ENCODE measurements around the gene SLC7A4.
"Not testable (repeated sequence)": the region's sequence is repeated elsewhere in the genome, so short reads cannot be mapped to it uniquely, and the experiment has no call there.

Gene SLC7A4

GRCh38 chr22:21015466-21016006 lies 16.8 kb downstream of the SLC7A4 start:
- DNase-seq = no peak

- no peak for DNase-seq
Measured at GRCh38 chr22:21014726-21015465, 17.5 kb downstream of the SLC7A4 start, which contains the start of gene P2RX6. Gene P2RX6, plus strand, starts transcription at chr22:21015165. Its CDS starts 10 bp downstream, at chr22:21015175.

- peak; percentile 53 to 77 (median 66) for DNase-seq
Measured at GRCh38 chr22:21014202-21014725, 18.1 kb downstream of the SLC7A4 start.

GRCh38 chr22:21013657-21014201 lies 18.6 kb downstream of the SLC7A4 start:
- DNase-seq = no peak

DNA sequence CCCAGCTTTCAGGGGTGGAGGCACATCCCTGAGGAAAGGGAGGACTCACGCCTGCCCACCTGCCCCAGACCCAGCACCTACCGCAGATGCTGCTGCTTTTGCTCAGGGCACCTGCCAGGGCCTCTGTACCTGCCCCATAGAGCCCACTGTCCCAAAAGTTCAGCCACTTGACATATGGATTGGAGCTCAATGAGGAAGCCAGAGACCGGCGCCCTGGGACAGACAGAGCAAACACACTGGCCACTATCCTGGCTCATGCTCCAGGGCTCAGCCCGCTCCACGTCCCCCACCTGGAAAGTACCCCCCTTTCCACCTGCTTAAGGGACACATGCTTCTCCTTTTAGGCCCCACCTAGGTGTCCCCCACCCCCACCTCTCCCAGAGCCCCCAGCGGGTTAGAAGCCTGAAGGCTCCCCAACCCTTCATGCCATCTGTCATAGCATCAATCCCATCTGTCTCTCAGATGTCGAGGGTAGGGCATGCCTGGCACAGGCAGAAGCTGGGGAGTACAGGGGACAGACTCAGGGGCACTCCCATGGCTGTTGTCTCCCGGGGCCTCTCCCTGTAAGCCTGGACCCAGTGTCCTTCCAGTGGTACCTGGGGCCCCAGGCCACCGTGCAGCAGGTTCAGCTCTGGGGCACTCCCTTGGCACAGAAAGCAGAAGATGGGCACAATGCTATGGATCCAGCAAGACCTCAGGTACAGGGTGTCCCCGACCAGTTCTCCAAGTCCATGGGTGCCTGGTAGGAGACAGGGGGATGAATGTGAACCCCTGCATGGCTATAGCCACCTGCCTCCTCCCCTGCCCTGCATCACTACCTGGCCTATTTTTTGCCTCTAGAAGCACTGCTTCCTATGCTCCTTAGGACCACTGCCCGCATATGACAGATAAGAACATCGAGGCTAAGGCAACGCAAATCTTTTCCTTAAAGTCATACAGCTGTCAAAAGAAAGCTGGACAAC lies 19.6 kb downstream of the SLC7A4 start:
- no peak for DNase-seq

GRCh38 chr22:21010426-21011113 lies 21.8 kb downstream of the SLC7A4 start:
- DNase-seq = no peak

DNA sequence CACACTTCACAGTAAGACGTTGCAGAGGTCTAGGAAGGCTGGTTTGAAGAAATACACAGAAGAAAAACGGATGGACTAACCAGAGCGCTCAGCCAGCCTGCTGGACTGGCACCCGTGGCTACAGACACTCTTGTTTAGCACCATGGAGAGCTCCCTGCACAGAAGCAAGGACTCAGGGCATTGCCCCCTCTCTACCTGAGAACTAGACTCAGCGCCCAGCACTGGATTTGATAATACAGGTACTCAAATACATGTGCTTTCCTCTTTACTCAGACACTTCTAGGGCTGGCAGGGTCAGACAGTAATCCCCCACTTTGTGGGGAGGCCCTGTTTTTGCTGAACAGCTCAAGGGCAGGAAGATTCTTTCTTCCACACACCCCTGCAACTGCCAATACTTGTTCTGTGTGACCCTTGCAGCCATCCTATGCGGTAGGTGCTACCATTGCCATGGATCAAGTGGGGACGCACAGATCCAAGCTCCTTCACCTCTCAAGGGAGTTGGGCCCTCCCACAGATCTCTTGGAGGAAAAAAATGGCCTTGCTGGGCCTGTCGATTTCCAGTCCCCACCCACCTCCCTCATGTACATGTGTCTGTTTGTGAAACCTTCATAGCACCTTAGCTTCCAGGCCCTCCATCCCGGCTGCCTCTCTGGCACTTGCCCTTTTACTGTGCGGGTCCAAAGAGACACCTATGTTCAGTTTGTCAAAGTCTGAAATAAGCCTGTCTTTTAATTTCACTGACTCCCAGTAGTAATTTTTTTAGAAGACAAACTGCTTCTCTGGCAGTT lies 22.5 kb downstream of the SLC7A4 start:
- DNase-seq = peak in 4 of 6 experiments; percentile 11 to 43 (median 24)

GRCh38 chr22:21009208-21009607 lies 23.2 kb downstream of the SLC7A4 start:
- DNase-seq = not testable (repeated sequence)

GRCh38 chr22:21003782-21004181 lies 28.6 kb downstream of the SLC7A4 start:
- no peak for DNase-seq

DNA sequence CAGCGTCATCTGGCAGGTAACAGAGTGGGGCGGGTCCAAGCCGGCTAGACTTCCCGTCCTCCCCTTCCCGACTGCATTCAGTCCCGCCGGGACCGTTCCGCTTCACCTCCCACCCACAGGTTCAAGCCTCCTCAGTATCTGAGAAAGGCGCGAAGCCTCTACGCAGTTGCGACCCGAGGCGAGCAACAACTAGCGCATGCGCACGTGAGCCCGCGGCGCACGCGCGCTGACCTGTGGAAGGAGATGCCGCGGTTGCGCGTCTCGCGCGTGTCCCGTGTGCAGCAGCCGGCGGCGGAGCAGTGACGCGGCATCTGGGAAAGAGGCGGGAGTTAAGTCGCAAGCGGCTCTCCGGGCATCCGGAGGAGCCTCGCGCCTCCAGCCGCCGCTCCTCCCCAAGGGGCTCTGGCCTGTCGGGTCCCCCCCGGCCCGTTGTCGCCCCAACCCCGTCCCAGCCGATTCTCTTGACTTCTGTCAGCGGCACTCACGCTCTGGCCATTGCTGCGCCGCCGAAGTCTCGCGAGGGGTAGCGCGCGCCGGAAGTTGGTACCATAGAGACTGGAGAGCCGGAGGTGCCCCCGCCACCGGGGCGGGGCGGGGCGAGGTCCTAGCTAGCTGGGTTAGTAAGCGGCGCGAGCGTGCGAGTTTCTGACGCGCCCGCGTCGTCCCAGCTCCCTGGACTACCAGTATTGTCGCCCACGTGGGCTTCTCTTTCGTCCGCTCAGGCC lies 30.6 kb downstream of the SLC7A4 start, which contains the start of gene THAP7:
TSS of gene THAP7 (minus strand) at position 518 of the 725 bp plus-strand sequence. CDS start at position 311, 207 bp downstream.
- peak; percentile 92 to 100 (median 96) for DNase-seq

- DNase-seq = no peak
Measured at GRCh38 chr22:21000987-21001600, 31.3 kb downstream of the SLC7A4 start.

DNA sequence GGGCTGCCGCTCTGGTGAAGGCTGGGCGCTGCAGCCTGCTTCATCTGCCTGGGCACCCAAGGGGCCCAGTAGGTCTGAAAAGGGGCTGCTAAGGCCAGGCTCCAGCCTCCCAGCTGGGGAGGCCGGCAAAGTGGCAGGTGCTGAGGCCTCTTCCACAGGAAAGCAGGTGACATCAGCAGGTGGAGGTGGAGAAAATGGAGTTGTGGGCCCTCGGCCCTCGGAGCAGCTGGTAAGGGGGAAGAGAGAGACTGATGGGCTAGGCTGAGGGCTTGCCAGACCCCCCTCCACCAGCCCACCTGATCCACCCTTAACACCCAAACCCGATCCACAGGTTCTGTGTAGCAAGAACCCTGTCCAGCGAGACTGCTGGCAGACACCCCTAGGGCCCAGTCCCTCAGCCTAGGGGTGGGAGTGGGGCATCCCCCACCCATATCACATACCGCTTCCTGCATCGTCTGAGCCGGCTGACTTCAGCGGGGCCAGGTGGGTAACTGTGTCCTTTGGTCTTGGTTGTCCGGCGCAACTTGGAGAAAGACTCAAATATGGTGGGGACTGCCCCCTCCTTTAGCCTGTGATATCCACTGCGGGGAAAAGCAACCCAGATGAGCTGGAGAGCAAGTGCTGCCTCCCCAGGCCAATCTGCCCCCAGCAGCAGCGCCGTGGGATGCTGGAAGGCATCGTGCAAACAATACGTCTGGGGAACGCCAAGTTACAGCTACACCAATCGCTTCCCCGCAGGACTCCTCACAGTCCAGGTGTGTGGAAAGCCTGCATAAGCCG lies 32.0 kb downstream of the SLC7A4 start:
- DNase-seq = no peak

DNA sequence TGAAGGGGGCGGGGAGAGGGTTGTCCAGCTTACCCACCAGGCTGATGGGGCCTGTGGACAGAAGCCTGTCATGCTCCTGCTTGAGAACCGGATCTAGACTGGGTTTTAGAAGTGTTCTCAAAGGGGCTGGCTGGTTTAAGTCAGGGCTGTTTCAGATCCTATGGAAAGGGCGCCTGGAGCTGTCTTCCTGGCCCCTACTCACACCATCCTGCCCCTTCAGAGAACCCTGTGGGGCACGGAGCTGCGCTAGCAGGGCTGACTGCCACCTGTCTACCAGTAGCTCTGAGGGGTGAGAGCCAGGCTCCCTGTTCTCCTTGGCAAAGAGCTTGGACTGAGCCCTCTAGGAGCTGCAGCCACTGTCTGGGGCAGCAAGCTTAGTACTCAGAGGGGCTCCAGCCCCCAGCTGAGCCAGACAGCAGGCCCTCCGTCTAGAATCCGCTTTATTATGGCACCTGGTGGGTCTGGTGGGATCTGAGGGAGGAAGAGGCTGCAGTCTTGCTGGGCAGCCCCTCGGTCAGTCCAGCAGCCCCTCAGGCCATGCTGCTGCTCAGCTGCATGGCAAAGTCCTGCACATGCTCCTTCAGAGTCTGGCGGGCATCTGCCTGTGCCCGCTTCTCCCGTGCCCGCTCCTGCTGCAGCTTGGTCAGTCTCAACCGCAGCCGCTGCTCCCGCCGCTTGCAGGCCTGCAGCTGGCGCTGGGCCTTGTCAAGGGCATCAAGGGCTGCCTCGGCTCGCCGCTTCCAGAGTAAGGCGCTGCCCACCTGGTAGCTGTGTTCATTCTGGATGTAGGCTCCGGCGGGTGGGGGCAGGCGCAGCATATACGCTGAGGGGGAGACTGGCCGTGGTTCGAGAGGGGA lies 32.8 kb downstream of the SLC7A4 start:
- DNase-seq = no peak

- no peak for DNase-seq
Measured at GRCh38 chr22:20998411-20999336, 33.7 kb downstream of the SLC7A4 start.

DNA sequence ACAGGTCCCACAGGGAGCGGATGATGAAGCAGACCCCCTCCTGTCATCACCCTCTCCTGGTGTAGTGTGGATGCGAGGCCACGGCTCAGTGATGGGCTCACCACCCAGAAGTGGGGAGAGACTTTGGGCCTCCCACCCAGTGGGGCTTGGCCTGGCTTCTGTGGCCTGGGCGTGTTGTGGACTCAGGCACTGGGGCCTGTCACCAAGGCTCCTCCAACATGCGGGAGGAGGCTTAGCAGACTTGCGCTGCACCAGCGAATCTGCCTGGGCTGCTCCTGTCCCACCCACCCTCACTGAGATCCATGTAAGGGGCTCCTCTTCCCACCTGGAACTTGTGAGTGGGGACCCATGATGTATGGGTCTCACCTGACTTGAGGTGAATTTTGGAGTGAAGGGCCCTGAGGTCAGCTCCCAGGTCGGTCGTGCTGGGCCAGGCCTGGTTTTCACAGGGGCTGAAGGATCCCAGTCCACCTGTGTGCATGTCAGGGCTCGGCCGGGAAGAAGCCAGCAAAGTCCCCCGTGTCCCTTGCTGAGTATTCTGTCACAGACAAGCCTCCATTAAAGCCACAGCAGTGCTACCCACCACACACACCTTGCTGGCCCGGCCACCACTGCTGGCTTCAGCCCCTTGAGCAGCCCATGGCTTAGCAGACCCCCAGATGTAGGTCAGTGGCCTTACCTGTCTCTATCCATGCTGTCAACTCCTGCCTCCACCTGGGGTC lies 34.7 kb downstream of the SLC7A4 start:
- DNase-seq = no peak

Measured in stimulated activated naive CD4-positive, alpha-beta T cell (primary cell).